ENCODE measurements around the gene MICALL2.

- TF ChIP-seq POLR2A (IDR thresholded peaks at IDR 0.05; ENCODE audit: extremely low read depth, insufficient read length) (no peak), CTCF (IDR thresholded peaks at IDR 0.05; ENCODE audit: low read depth, low read length) (no peak)
These were observed 72.0 kb downstream of the MICALL2 start for GRCh38 chr7:1387261-1387660.

All from NB4 (cell line).